GM12892 (cell line): Measurements from ENCODE around the gene DRC1.

ENCODE experiments used
- POLR2A ChIP-seq: IDR thresholded peaks from 2 replicates; pipeline ENCODE4 v1.6.1; 2011; ENCODE audit warnings: low read depth, low read length, control low read depth
- POLR2AphosphoS5 ChIP-seq: IDR thresholded peaks from 2 replicates; pipeline ENCODE4 v1.6.1; 2011; ENCODE audit warnings: low read depth, low read length, control low read depth

DNA sequence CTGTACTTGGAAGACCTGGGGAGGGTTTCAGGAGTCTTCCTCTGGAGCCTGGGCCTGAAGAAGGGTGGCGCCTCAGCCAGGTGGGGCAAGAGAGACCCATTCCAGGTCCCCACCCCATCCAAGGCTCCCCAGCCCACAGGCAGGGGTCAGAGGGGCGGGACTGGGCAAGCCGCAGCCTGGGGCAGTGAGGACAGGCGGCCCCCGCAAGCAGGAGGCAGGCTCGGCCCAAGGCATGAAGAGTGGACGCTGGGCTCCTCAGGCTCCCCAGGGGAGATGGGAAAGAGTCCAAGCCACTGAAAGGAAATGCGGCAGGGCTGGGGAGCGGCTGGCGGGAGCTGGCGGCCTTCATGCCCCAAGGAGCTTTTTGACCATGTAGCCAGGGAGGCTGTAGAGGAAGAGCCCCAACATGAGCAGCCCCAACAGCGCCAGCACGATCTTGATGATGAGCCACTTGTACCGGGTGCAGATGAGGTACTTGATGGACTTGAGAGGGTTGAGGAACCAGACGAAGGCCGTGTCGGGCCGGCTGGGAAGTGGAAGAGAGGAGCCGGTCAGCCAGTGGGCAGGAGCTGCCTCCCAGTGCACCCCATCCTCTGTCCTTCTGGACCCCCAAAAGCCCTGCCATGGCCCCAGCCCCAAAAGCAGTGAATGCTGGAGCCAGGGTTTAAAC is 56.1 kb downstream of the DRC1 start:
- no peak for TF ChIP-seq POLR2A
- TF ChIP-seq POLR2AphosphoS5, result no peak
